Gastroesophageal sphincter (tissue), 4 donors: ENCODE measurements around the gene CGREF1. TPM values are rescaled to one million over a fixed set of nuclear protein-coding genes. Genes with fewer than 3 reads are reported as not detected.

Experiments used
- ATAC-seq: fragments of 150-250 bp; one replicate; pipeline ENCODE4 v1.9.1; 2016; ENCODE audit warnings: mild to moderate bottlenecking, moderate library complexity
- H3K27ac ChIP-seq, 4 donors: fragments of 200-600 bp; sonication (generic) in 3 of 4; 1 replicate in 3 of 4; 2 replicates in 1 of 4; pipeline ENCODE4 v1.5.1; 2016 to 2019
- H3K27me3 ChIP-seq: fragments of 200-600 bp; sonication (generic); one replicate; pipeline ENCODE4 v1.5.1; 2019
- H3K36me3 ChIP-seq, 2 donors: fragments of 200-600 bp; sonication (generic); one replicate each; pipeline ENCODE4 v1.5.1; 2019; ENCODE audit warnings: control low read depth in 1 of 2
- H3K4me1 ChIP-seq, 3 donors: fragments of 200-600 bp; sonication (generic); 1 replicate in 2 of 3; 2 replicates in 1 of 3; pipeline ENCODE4 v1.5.1; 2016 to 2019; ENCODE audit warnings: control low read depth in 2 of 3
- H3K4me3 ChIP-seq, 2 donors: fragments of 200-600 bp; sonication (generic); one replicate each; pipeline ENCODE4 v1.5.1; 2019; ENCODE audit warnings: mild to moderate bottlenecking in 1 of 2, moderate library complexity in 1 of 2
- H3K9me3 ChIP-seq, 3 donors: fragments of 200-600 bp; sonication (generic); one replicate each; pipeline ENCODE4 v1.5.1; 2017 to 2019; ENCODE audit warnings: control low read depth in 2 of 3
- EP300 ChIP-seq: sonication (generic); formaldehyde crosslinking; IDR thresholded peaks from one replicate; pipeline ENCODE4 v1.6.1; 2017; ENCODE audit warnings: antibody characterized with exemption, mild to moderate bottlenecking
- POLR2A ChIP-seq, 2 donors: fragments of 450-650 bp; IDR thresholded peaks; one replicate each; pipeline ENCODE4 v1.6.1; 2017; ENCODE audit warnings: antibody characterized with exemption in 2 of 2, mild to moderate bottlenecking in 2 of 2, moderate library complexity in 1 of 2
- POLR2AphosphoS5 ChIP-seq: sonication (generic); formaldehyde crosslinking; IDR thresholded peaks from one replicate; pipeline ENCODE4 v1.6.1; 2017; ENCODE audit warnings: antibody characterized with exemption
- WGBS, 2 donors: methylation state at CpG; one replicate each; pipeline ENCODE4 v1.1.5; 2018; ENCODE audit warnings: low coverage in 1 of 2; 5-methylcytosine and 5-hydroxymethylcytosine counted together
- total RNA-seq, 4 donors: library from RNA; depleted of rRNA; stranded (reverse); fragments of >200 nt; gene quantifications; one replicate each; pipeline ENCODE4 v1.1.0, GENCODE V29; 2016
- TF ChIP-seq, protein P1 (sequence below), 4 experiments: fragments of 200-600 bp in 2 of 4; fragments of 450-650 bp in 2 of 4; sonication (generic) in 1 of 4; IDR thresholded peaks; one replicate each; pipeline ENCODE4 v1.5.1; 2017 to 2019; ENCODE audit warnings: antibody characterized with exemption in 4 of 4, mild to moderate bottlenecking in 2 of 4, moderate library complexity in 2 of 4

CGREF1 gene
- total RNA-seq, 4 donors from 2014 or later: 1.0 TPM; not detected in 3

DNA sequence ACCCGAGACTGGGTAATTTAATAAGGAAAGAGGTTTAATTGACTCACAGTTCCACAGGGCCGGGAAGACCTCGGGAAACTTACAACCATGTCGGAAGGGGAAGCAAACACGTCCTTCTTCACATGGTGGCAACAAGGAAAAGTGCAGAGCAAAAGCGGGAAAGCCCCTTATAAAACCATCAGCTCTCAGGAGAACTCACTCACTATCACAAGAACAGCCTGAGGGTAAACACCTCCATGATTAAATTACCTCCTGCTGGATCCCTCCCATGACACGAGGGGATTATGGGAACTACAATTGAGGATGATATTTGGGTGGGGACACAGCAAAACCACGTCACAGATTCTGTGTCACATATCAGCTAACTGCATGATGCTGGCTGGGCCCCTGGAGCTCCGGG lies 41.3 kb upstream of the CGREF1 start:
- TF ChIP-seq, protein P1, sequence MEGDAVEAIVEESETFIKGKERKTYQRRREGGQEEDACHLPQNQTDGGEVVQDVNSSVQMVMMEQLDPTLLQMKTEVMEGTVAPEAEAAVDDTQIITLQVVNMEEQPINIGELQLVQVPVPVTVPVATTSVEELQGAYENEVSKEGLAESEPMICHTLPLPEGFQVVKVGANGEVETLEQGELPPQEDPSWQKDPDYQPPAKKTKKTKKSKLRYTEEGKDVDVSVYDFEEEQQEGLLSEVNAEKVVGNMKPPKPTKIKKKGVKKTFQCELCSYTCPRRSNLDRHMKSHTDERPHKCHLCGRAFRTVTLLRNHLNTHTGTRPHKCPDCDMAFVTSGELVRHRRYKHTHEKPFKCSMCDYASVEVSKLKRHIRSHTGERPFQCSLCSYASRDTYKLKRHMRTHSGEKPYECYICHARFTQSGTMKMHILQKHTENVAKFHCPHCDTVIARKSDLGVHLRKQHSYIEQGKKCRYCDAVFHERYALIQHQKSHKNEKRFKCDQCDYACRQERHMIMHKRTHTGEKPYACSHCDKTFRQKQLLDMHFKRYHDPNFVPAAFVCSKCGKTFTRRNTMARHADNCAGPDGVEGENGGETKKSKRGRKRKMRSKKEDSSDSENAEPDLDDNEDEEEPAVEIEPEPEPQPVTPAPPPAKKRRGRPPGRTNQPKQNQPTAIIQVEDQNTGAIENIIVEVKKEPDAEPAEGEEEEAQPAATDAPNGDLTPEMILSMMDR (IDR thresholded peaks at IDR 0.05): no peak
- TF ChIP-seq POLR2A (IDR thresholded peaks at IDR 0.05) (no peak), POLR2AphosphoS5 (no peak), EP300 (no peak)
- H3K36me3 ChIP-seq: no peaks in the 10 kb centered on the region
- H3K4me3 ChIP-seq: no peak overlapping the region
- no peaks in the 10 kb centered on the region for H3K4me1 ChIP-seq
- H3K27me3 ChIP-seq: peaks cover 27% of the 10 kb centered on the region
- no peaks in the 10 kb centered on the region for H3K9me3 ChIP-seq
- 88 to 100% methylated on average over 1 to 9 of the region's 9 CpGs for WGBS, 2 donors
- no peak for ATAC-seq
- H3K27ac ChIP-seq: no peak overlapping the region

DNA sequence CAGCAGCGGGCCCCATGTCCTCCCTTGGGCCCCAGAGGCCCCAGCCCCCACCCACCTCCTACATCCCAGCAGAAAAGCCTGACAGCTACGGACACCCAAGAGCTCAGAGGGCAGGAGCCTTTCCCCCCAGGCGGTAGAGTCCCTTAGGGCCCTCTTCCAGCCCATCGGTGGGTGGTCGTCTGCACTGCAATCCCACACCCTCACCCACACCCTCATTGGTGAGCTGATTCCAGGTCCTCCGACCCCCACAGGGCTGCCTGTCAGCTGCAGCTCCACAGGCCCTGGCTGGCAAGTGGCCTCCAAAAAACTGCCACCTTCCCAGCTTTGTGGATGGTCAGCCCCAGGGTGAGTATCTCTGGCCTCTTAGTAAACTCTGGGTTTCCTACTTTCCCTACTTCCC lies 40.3 kb upstream of the CGREF1 start:
- 66% methylated on average over 2 of the region's 6 CpGs; no CpG with 5 or more reads in 1 of the 2 donors for WGBS, 2 donors
- no peak overlapping the region for H3K4me3 ChIP-seq
- H3K9me3 ChIP-seq: no peaks in the 10 kb centered on the region
- H3K27ac ChIP-seq: no peak overlapping the region
- H3K36me3 ChIP-seq: no peaks in the 10 kb centered on the region
- no peaks in the 10 kb centered on the region for H3K4me1 ChIP-seq
- ATAC-seq: no peak
- no peak for TF ChIP-seq POLR2AphosphoS5
- TF ChIP-seq POLR2A (IDR thresholded peaks at IDR 0.05): no peak
- TF ChIP-seq EP300: no peak
- TF ChIP-seq, protein P1 (IDR thresholded peaks at IDR 0.05): no peak
- peaks cover 27% of the 10 kb centered on the region for H3K27me3 ChIP-seq

DNA sequence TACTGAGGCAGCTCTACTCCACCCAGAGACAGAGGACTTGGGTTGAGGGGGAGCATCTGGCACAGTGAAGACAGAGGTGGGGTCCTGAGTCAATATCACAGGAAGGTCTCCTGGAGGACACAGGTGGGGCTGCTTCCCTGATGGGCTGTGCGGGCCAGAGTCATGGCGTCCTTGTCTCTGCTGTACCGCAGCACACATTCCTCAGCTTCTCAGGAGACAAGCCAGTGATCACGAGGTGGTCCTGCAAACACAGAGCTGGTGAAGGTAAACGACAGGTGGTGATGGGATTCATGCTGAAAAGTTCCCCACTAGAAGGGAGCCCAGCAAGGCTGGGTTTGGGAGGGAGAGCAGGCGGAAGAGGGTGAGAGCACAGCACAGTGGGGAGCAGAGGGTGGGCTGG lies 39.5 kb upstream of the CGREF1 start:
- no peak for ATAC-seq
- H3K9me3 ChIP-seq: no peaks in the 10 kb centered on the region
- no peak overlapping the region for H3K27ac ChIP-seq
- WGBS, 2 donors: 20 to 71% methylated on average over 1 to 2 of the region's 6 CpGs
- H3K4me3 ChIP-seq: no peak overlapping the region
- TF ChIP-seq, protein P1 (IDR thresholded peaks at IDR 0.05): no peak
- TF ChIP-seq EP300 (no peak), POLR2A (IDR thresholded peaks at IDR 0.05) (no peak), POLR2AphosphoS5 (no peak)
- H3K27me3 ChIP-seq: peaks cover 21% of the 10 kb centered on the region
- no peaks in the 10 kb centered on the region for H3K36me3 ChIP-seq
- no peaks in the 10 kb centered on the region for H3K4me1 ChIP-seq

DNA sequence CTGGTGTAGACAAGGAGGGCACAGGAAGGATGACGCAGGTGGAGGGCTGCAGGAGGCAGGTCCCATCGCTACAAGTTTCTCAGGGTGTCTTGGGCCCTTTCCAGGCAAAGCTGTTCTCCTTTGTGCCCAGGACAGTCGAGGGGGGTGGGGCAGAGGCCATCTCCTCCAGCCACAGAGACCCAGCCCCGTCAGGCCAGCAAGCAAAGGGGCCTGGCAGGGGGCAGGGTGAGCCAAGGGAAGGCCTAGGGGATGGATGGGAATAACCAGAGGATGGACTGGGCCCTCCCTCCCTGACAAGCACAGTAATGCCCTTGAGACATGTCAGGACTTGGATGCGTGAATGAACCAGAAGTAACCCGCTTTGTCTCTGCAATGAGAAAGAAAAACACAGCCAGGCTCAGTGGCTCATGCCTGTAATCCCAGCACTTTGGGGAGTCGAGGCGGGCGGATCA lies 36.2 kb upstream of the CGREF1 start:
- no peak overlapping the region for H3K27ac ChIP-seq
- H3K9me3 ChIP-seq: no peaks in the 10 kb centered on the region
- peaks cover 14% of the 10 kb centered on the region for H3K27me3 ChIP-seq
- ATAC-seq: no peak
- H3K4me1 ChIP-seq: no peaks in the 10 kb centered on the region
- no peak for TF ChIP-seq EP300
- TF ChIP-seq, protein P1 (IDR thresholded peaks at IDR 0.05): no peak
- TF ChIP-seq POLR2AphosphoS5: no peak
- no peak for TF ChIP-seq POLR2A (IDR thresholded peaks at IDR 0.05)
- 82 to 84% methylated on average over 5 to 6 of the region's 9 CpGs for WGBS, 2 donors
- no peaks in the 10 kb centered on the region for H3K36me3 ChIP-seq
- H3K4me3 ChIP-seq: no peak overlapping the region

DNA sequence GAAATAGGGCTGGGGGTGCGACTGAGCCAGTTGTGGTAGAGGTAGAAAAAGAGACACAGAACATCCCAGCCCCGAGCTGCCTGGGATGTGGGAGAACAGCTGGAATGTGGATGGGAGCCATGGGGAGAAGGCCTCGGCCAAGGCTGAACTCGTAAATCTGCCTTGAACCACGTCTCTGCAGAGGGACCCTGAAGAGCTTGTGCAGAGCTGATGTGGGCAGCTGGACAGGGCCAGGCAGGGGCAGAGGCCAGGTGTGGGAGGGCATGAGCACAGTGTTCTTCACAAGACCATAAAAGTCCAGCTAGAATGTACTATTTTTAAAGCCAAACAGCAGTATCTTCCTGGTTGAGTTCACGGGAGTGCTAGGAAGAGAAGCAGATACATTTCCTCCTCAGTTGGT lies 35.6 kb upstream of the CGREF1 start:
- Histone ChIP-seq H3K27me3 (peaks cover 19% of the 10 kb centered on the region), H3K27ac (no peak overlapping the region), H3K36me3 (no peaks in the 10 kb centered on the region), H3K4me1 (no peaks in the 10 kb centered on the region), H3K4me3 (no peak overlapping the region), H3K9me3 (no peaks in the 10 kb centered on the region)
- no peak for TF ChIP-seq POLR2AphosphoS5
- TF ChIP-seq EP300: no peak
- TF ChIP-seq POLR2A (IDR thresholded peaks at IDR 0.05): no peak
- TF ChIP-seq, protein P1 (IDR thresholded peaks at IDR 0.05): no peak
- ATAC-seq: no peak
- WGBS, 2 donors: 65 to 68% methylated on average over 6 of the region's 6 CpGs
